ENCODE measurements around the gene RAB43.
A peak's percentile ranks its signal among the peaks of the same experiment; 100 is the strongest.
"Not testable (repeated sequence)": the region's sequence is repeated elsewhere in the genome, so short reads cannot be mapped to it uniquely, and the experiment has no call there.

Gene RAB43

GRCh38 chr3:129121792-129122411 is at the start of gene RAB43:
Gene RAB43 (minus strand): TSS chr3:129121804. CDS start chr3:129121489, 315 bp downstream.
- in situ Hi-C loops (cut with MboI; ENCODE audit: low sequenced_read_pairs, unreplicated experiment) = no loop called here
- peak; percentile 93 for DNase-seq (ENCODE audit: low spot score)
- no peak for TF ChIP-seq CTCF (IDR thresholded peaks at IDR 0.05; ENCODE audit: borderline replicate concordance, control extremely low read depth, extremely low read depth, insufficient read depth, missing control alignments)

- in situ Hi-C loops (cut with MboI; ENCODE audit: low sequenced_read_pairs, unreplicated experiment) = no loop called here
- TF ChIP-seq CTCF (IDR thresholded peaks at IDR 0.05; ENCODE audit: borderline replicate concordance, control extremely low read depth, extremely low read depth, insufficient read depth, missing control alignments) = no peak
- DNase-seq (ENCODE audit: low spot score) = no peak
These were observed 45.2 kb upstream of the RAB43 start for GRCh38 chr3:129166579-129167332.

GRCh38 chr3:129165594-129165993 is 44.0 kb upstream of the RAB43 start:
- in situ Hi-C loops (cut with MboI; ENCODE audit: low sequenced_read_pairs, unreplicated experiment); DNase-seq (ENCODE audit: low spot score): not testable (repeated sequence)

- in situ Hi-C loops (cut with MboI; ENCODE audit: low sequenced_read_pairs, unreplicated experiment) = no loop called here
- no peak for TF ChIP-seq CTCF (IDR thresholded peaks at IDR 0.05; ENCODE audit: borderline replicate concordance, control extremely low read depth, extremely low read depth, insufficient read depth, missing control alignments)
These were observed 42.9 kb upstream of the RAB43 start for GRCh38 chr3:129164500-129164899.

GRCh38 chr3:129162729-129163579 is 41.4 kb upstream of the RAB43 start:
- in situ Hi-C loops (cut with MboI; ENCODE audit: low sequenced_read_pairs, unreplicated experiment) = no loop called here
- DNase-seq (ENCODE audit: low spot score) = no peak
- peak; percentile 21 for TF ChIP-seq CTCF (IDR thresholded peaks at IDR 0.05; ENCODE audit: borderline replicate concordance, control extremely low read depth, extremely low read depth, insufficient read depth, missing control alignments)

More at GRCh38 chr3:129164500-129164899, 42.9 kb upstream of the RAB43 start:
- no peak for DNase-seq (ENCODE audit: low spot score)

- peak; percentile 43 for DNase-seq (ENCODE audit: low spot score)
- TF ChIP-seq CTCF (IDR thresholded peaks at IDR 0.05; ENCODE audit: borderline replicate concordance, control extremely low read depth, extremely low read depth, insufficient read depth, missing control alignments) = no peak
- in situ Hi-C loops (cut with MboI; ENCODE audit: low sequenced_read_pairs, unreplicated experiment) = no loop called here
These were observed 40.3 kb upstream of the RAB43 start for GRCh38 chr3:129161860-129162271.
